OCI-LY7 (cell line): ENCODE measurements around the gene SDK2. TPM values are rescaled to one million over a fixed set of nuclear protein-coding genes. Genes with fewer than 3 reads are reported as not detected.

Source experiments
- BruUV-seq: library from RNA; stranded (reverse); fragments of 400-500 nt; replicated peaks from 2 replicates; lab custom pipeline; 2021; lab: Mats Ljungman, UMichigan
- CTCF ChIA-PET: fragments of 300-600 bp; sonication (Branson Sonifier 250); formaldehyde crosslinking; loops from one replicate; lab custom pipeline; 2022; ENCODE audit warnings: antibody characterized with exemption; ENCODE audit not compliant: unreplicated experiment; lab: Charles Lee
- POLR2A ChIA-PET: fragments of 300-600 bp; sonication (Branson Sonifier 250); formaldehyde crosslinking; loops from one replicate; lab custom pipeline; 2022; ENCODE audit warnings: antibody characterized with exemption; lab: Charles Lee
- DNase-seq: peaks from one replicate; pipeline ENCODE4 v3.0.0-alpha.2; 2015; ENCODE audit warnings: low spot score
- H2AFZ ChIP-seq: fragments of 200-600 bp; sonication (generic), shearing (Covaris generic); 2 replicates; pipeline ENCODE4 v1.6.1; 2014; ENCODE audit warnings: mild to moderate bottlenecking, antibody characterized with exemption, low read length, moderate library complexity
- H3K27ac ChIP-seq: fragments of 200-600 bp; sonication (generic); 2 replicates; pipeline ENCODE4 v1.5.1; 2014; ENCODE audit warnings: mixed run types, low read depth, mild to moderate bottlenecking, moderate library complexity, low read length, inconsistent platforms; ENCODE audit not compliant: poor library complexity, severe bottlenecking
- H3K36me3 ChIP-seq: fragments of 200-600 bp; sonication (generic); 2 replicates; pipeline ENCODE4 v1.6.1; 2014; ENCODE audit warnings: mild to moderate bottlenecking, antibody characterized with exemption, low read length, moderate library complexity, mixed read lengths; ENCODE audit not compliant: insufficient read depth
- H3K4me1 ChIP-seq: fragments of 200-600 bp; sonication (generic); 2 replicates; pipeline ENCODE4 v1.5.1; 2014; ENCODE audit warnings: mild to moderate bottlenecking, low read length; ENCODE audit not compliant: insufficient read depth, poor library complexity, severe bottlenecking
- H3K4me2 ChIP-seq: fragments of 200-600 bp; sonication (generic); 2 replicates; pipeline ENCODE4 v1.6.1; 2014; ENCODE audit warnings: mild to moderate bottlenecking, low read length
- H3K4me3 ChIP-seq: fragments of 200-600 bp; sonication (generic); 2 replicates; pipeline ENCODE4 v1.5.1; 2014; ENCODE audit warnings: mild to moderate bottlenecking, low read depth, low read length; ENCODE audit not compliant: poor library complexity, severe bottlenecking
- H3K79me2 ChIP-seq: fragments of 200-600 bp; sonication (generic); 2 replicates; pipeline ENCODE4 v1.6.1; 2016; ENCODE audit warnings: low read depth, mild to moderate bottlenecking, low read length, moderate library complexity, mixed read lengths; ENCODE audit not compliant: insufficient read depth
- H3K9me2 ChIP-seq: fragments of 200-600 bp; sonication (generic); 2 replicates; pipeline ENCODE4 v1.6.1; 2016; ENCODE audit warnings: mild to moderate bottlenecking, low read length, mixed read lengths; ENCODE audit not compliant: insufficient read depth
- H3K9me3 ChIP-seq: fragments of 200-600 bp; sonication (generic); 2 replicates; pipeline ENCODE4 v1.6.1; 2014; ENCODE audit warnings: mild to moderate bottlenecking, mixed run types, low read length, mixed read lengths
- H4K20me1 ChIP-seq: fragments of 200-600 bp; sonication (generic); 2 replicates; pipeline ENCODE4 v1.6.1; 2014; ENCODE audit warnings: mild to moderate bottlenecking, antibody characterized with exemption, low read length, moderate library complexity, mixed read lengths; ENCODE audit not compliant: insufficient read depth
- CTCF ChIP-seq: fragments of 200-600 bp; sonication (generic); conservative IDR thresholded peaks from 2 replicates; pipeline ENCODE4 v1.5.1; 2014; ENCODE audit warnings: mild to moderate bottlenecking, antibody characterized with exemption, low read length, moderate library complexity, mixed read lengths
- EZH2phosphoT487 ChIP-seq: fragments of 200-600 bp; sonication (generic); IDR thresholded peaks from 2 replicates; pipeline ENCODE4 v1.6.1; 2018; ENCODE audit warnings: low read depth, borderline replicate concordance, mild to moderate bottlenecking, mixed run types, antibody characterized with exemption, low read length, moderate library complexity, mixed read lengths
- intact Hi-C: fragments of 100-400 bp; cut with micrococcal nuclease; formaldehyde crosslinking; loops from one replicate; pipeline ENCODE4 v1.10.0; 2022; ENCODE audit not compliant: unreplicated experiment
- total RNA-seq, 2 experiments: library from RNA; depleted of rRNA in 1 of 2; stranded (reverse); fragments of >200 nt in 1 of 2; shearing (Covaris generic) in 1 of 2; gene quantifications; 2 replicates each; pipeline ENCODE4 v1.2.3, GENCODE V29; 2014 to 2022

The SDK2 gene
- total RNA-seq, 2 experiments from 2014 or later = 0.32 to 1.8 TPM

- ChIA-PET CTCF (no interaction called here), POLR2A (interaction anchor here (1.0 kb wide), 1 partner anchor 9 kb away, joined by 3 read pairs; no protein-coding TSS in a partner anchor)
- DNase-seq = no peak
- Histone ChIP-seq H3K9me2 (no peaks in the 10 kb centered on the region), H4K20me1 (no peaks in the 10 kb centered on the region), H3K27ac (no peak overlapping the region), H3K4me3 (no peak overlapping the region), H3K9me3 (peaks cover 17% of the 10 kb centered on the region), H3K4me1 (no peaks in the 10 kb centered on the region), H3K4me2 (no peak overlapping the region), H3K79me2 (no peaks in the 10 kb centered on the region), H3K36me3 (no peaks in the 10 kb centered on the region), H2AFZ (no peak overlapping the region)
- intact Hi-C loops = loop anchor here (5.0 kb wide), 2 partner anchors 129 to 304 kb away; no protein-coding TSS in a partner anchor
- TF ChIP-seq CTCF (no peak), EZH2phosphoT487 (no peak)
- no TSS peak for BruUV-seq
Measured at GRCh38 chr17:73652886-73653480, 8.7 kb upstream of the SDK2 start.

GRCh38 chr17:73650617-73651200 lies 6.5 kb upstream of the SDK2 start:
- intact Hi-C loops = loop anchor here (5.0 kb wide), 2 partner anchors 132 to 307 kb away; no protein-coding TSS in a partner anchor
- Histone ChIP-seq H3K9me2 (no peaks in the 10 kb centered on the region), H3K9me3 (peaks cover 17% of the 10 kb centered on the region), H3K4me1 (no peaks in the 10 kb centered on the region), H3K4me3 (no peak overlapping the region), H3K27ac (no peak overlapping the region), H3K4me2 (no peak overlapping the region), H2AFZ (no peak overlapping the region), H3K79me2 (no peaks in the 10 kb centered on the region), H4K20me1 (no peaks in the 10 kb centered on the region), H3K36me3 (no peaks in the 10 kb centered on the region)
- TF ChIP-seq EZH2phosphoT487 (no peak), CTCF (no peak)
- POLR2A ChIA-PET = interaction anchor here (1.1 kb wide), 1 partner anchor 16 kb away, joined by 3 read pairs; no protein-coding TSS in a partner anchor
- CTCF ChIA-PET = no interaction called here
- BruUV-seq = no TSS peak
- DNase-seq = no peak

GRCh38 chr17:73650140-73650539 lies 5.9 kb upstream of the SDK2 start:
- peak; percentile 59 for DNase-seq
- no peak overlapping the region for H3K27ac ChIP-seq
- peaks cover 17% of the 10 kb centered on the region for H3K9me3 ChIP-seq
- no peaks in the 10 kb centered on the region for H3K4me1 ChIP-seq
- TF ChIP-seq CTCF (peak; percentile 85), EZH2phosphoT487 (no peak)
- H3K4me3 ChIP-seq = no peak overlapping the region
- no TSS peak for BruUV-seq
- no peaks in the 10 kb centered on the region for H4K20me1 ChIP-seq
- H3K79me2 ChIP-seq = no peaks in the 10 kb centered on the region
- CTCF ChIA-PET = no interaction called here
- H2AFZ ChIP-seq = no peak overlapping the region
- H3K9me2 ChIP-seq = no peaks in the 10 kb centered on the region
- H3K4me2 ChIP-seq = no peak overlapping the region
- intact Hi-C loops = loop anchor here (5.0 kb wide), 2 partner anchors 132 to 307 kb away; no protein-coding TSS in a partner anchor
- H3K36me3 ChIP-seq = no peaks in the 10 kb centered on the region
- POLR2A ChIA-PET = interaction anchor here (1.1 kb wide), 1 partner anchor 15 kb away, joined by 3 read pairs; no protein-coding TSS in a partner anchor
